ENCODE data around the gene RALGPS1.

- TF ChIP-seq CTBP2 (IDR thresholded peaks at IDR 0.05; ENCODE audit: borderline replicate concordance, insufficient read depth, insufficient read length, low read length) (no peak), CTCF (IDR thresholded peaks at IDR 0.05; ENCODE audit: control extremely low read depth in 1 of 3, insufficient read depth in 1 of 3, low read depth in 1 of 3, low read length in 3 of 3) (no peak), GABPA (IDR thresholded peaks at IDR 0.05; ENCODE audit: borderline replicate concordance, insufficient read depth, low read length) (no peak), TAF1 (IDR thresholded peaks at IDR 0.05; ENCODE audit: low read depth, low read length) (no peak), ATF2 (IDR thresholded peaks at IDR 0.05; ENCODE audit: low read length) (no peak), POLR2AphosphoS5 (IDR thresholded peaks at IDR 0.05; ENCODE audit: low read depth, low read length) (no peak), TCF12 (IDR thresholded peaks at IDR 0.05; ENCODE audit: low read depth, low read length) (no peak), RAD21 (IDR thresholded peaks at IDR 0.05 in 1 of 2, conservative IDR thresholded peaks at IDR 0.05 in 1 of 2; ENCODE audit: low read depth in 2 of 2, low read length in 2 of 2) (no peak)
These were observed 297.4 kb downstream of the RALGPS1 start for GRCh38 chr9:127211983-127212382.

Data from H1 (cell line).